A673 (cell line): ENCODE results near the gene CDH7. TPM values are rescaled to one million over a fixed set of nuclear protein-coding genes. Genes with fewer than 3 reads are reported as not detected.

Experiments
- BruUV-seq: library from RNA; stranded (reverse); fragments of 400-500 nt; replicated peaks from 2 replicates; lab custom pipeline; 2021; lab: Mats Ljungman, UMichigan
- CTCF ChIA-PET: fragments of 300-600 bp; sonication (Branson Sonifier 250); formaldehyde crosslinking; loops from one replicate; lab custom pipeline; 2022; ENCODE audit warnings: antibody characterized with exemption; lab: Charles Lee
- POLR2A ChIA-PET: fragments of 300-600 bp; sonication (Branson Sonifier 250); formaldehyde crosslinking; loops from one replicate; lab custom pipeline; 2022; ENCODE audit warnings: antibody characterized with exemption; ENCODE audit not compliant: low non-redundant PET; lab: Charles Lee
- DNase-seq: peaks from one replicate; pipeline ENCODE4 v3.0.0-alpha.2; 2015; ENCODE audit warnings: low spot score
- H3K27ac ChIP-seq: fragments of 200-600 bp; sonication (generic); 2 replicates; pipeline ENCODE4 v1.5.1; 2016; ENCODE audit warnings: mixed run types, low read depth, mild to moderate bottlenecking, mixed read lengths, antibody characterized with exemption, low read length; ENCODE audit not compliant: poor library complexity, severe bottlenecking
- H3K27me3 ChIP-seq: fragments of 200-600 bp; sonication (generic); replicated peaks from 2 replicates; pipeline ENCODE4 v1.6.1; 2017; ENCODE audit warnings: mixed run types, low read depth, mild to moderate bottlenecking, mixed read lengths, antibody characterized with exemption, low read length; ENCODE audit not compliant: insufficient read depth, poor library complexity
- H3K36me3 ChIP-seq: fragments of 200-600 bp; sonication (generic); 2 replicates; pipeline ENCODE4 v1.6.1; 2016; ENCODE audit warnings: mixed run types, mild to moderate bottlenecking, mixed read lengths, antibody characterized with exemption, low read length; ENCODE audit not compliant: insufficient read depth, poor library complexity, severe bottlenecking
- H3K4me1 ChIP-seq: fragments of 200-600 bp; sonication (generic); 2 replicates; pipeline ENCODE4 v1.6.1; 2017; ENCODE audit warnings: mixed run types, mild to moderate bottlenecking, mixed read lengths, antibody characterized with exemption, low read length; ENCODE audit not compliant: insufficient read depth, poor library complexity, severe bottlenecking
- H3K4me3 ChIP-seq: fragments of 200-600 bp; sonication (generic); 2 replicates; pipeline ENCODE4 v1.5.1; 2016; ENCODE audit warnings: low read depth, mixed run types, mild to moderate bottlenecking, mixed read lengths, low read length; ENCODE audit not compliant: poor library complexity, severe bottlenecking
- H3K9me3 ChIP-seq: fragments of 200-600 bp; sonication (generic); 2 replicates; pipeline ENCODE4 v1.6.1; 2016; ENCODE audit warnings: mixed run types, low read depth, mild to moderate bottlenecking, mixed read lengths, antibody characterized with exemption, low read length; ENCODE audit not compliant: poor library complexity, severe bottlenecking
- EZH2 ChIP-seq: fragments of 200-600 bp; sonication (generic); IDR thresholded peaks from 2 replicates; pipeline ENCODE4 v1.6.1; 2017; ENCODE audit warnings: borderline replicate concordance, low read depth, mild to moderate bottlenecking, mixed read lengths, antibody characterized with exemption, low read length; ENCODE audit not compliant: poor library complexity, severe bottlenecking
- intact Hi-C: fragments of 100-400 bp; cut with micrococcal nuclease; formaldehyde crosslinking; loops from one replicate; pipeline ENCODE4 v1.10.0; 2022; ENCODE audit not compliant: unreplicated experiment
- total RNA-seq: library from RNA; stranded (reverse); gene quantifications from 2 replicates; pipeline ENCODE4 v1.2.3, GENCODE V29; 2021
- TF ChIP-seq, protein P1 (sequence below): fragments of 300-800, 200-600 bp; sonication (generic); conservative IDR thresholded peaks from 2 replicates; pipeline ENCODE4 v1.5.1; 2017; ENCODE audit warnings: low read depth, mild to moderate bottlenecking, antibody characterized with exemption, low read length, moderate library complexity, mixed read lengths

CDH7 gene
- total RNA-seq, 1 experiment from 2014 or later, result 2.1 TPM

DNA sequence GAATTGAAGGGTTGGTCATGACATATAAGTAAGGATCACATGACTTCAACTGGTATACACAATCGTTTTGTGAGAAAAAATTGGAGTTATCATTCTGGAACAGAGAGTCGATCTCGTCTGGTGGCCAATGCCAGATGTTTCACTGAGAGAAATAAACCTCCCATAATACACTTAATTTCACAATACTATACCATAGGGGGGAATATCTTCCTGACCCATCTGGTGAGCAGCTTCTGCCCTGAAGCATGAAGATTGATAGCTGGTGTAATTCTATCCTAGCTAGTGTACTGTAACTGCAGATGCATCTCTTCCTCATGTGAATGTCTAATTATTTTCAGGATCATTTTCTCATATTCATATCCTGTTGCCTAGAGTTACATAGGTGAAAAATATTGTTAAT lies 15.7 kb upstream of the CDH7 start:
- TF ChIP-seq, protein P1, sequence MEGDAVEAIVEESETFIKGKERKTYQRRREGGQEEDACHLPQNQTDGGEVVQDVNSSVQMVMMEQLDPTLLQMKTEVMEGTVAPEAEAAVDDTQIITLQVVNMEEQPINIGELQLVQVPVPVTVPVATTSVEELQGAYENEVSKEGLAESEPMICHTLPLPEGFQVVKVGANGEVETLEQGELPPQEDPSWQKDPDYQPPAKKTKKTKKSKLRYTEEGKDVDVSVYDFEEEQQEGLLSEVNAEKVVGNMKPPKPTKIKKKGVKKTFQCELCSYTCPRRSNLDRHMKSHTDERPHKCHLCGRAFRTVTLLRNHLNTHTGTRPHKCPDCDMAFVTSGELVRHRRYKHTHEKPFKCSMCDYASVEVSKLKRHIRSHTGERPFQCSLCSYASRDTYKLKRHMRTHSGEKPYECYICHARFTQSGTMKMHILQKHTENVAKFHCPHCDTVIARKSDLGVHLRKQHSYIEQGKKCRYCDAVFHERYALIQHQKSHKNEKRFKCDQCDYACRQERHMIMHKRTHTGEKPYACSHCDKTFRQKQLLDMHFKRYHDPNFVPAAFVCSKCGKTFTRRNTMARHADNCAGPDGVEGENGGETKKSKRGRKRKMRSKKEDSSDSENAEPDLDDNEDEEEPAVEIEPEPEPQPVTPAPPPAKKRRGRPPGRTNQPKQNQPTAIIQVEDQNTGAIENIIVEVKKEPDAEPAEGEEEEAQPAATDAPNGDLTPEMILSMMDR, result no peak
- TF ChIP-seq EZH2, result no peak
- Histone ChIP-seq H3K36me3 (no peaks in the 10 kb centered on the region), H3K4me1 (no peaks in the 10 kb centered on the region), H3K27me3 (no peaks in the 10 kb centered on the region), H3K4me3 (no peak overlapping the region), H3K27ac (no peak overlapping the region), H3K9me3 (no peaks in the 10 kb centered on the region)
- DNase-seq, result no peak
- intact Hi-C loops, result no loop called here
- ChIA-PET CTCF (no interaction called here), POLR2A (no interaction called here)
- BruUV-seq, result no TSS peak

- Histone ChIP-seq H3K9me3 (no peaks in the 10 kb centered on the region), H3K27ac (no peak overlapping the region), H3K27me3 (no peaks in the 10 kb centered on the region), H3K4me1 (no peaks in the 10 kb centered on the region), H3K36me3 (no peaks in the 10 kb centered on the region), H3K4me3 (no peak overlapping the region)
- intact Hi-C loops, result no loop called here
- BruUV-seq, result no TSS peak
- ChIA-PET CTCF (interaction anchor here (0.7 kb wide), 1 partner anchor 1022 kb away, joined by 3 read pairs; no protein-coding TSS in a partner anchor), POLR2A (no interaction called here)
- TF ChIP-seq, protein P1, result no peak
- TF ChIP-seq EZH2, result no peak
- no peak for DNase-seq
Observed at GRCh38 chr18:65737471-65737955, 13.3 kb upstream of the CDH7 start.

- H3K9me3 ChIP-seq, result no peaks in the 10 kb centered on the region
- CTCF ChIA-PET, result no interaction called here
- intact Hi-C loops, result no loop called here
- DNase-seq, result no peak
- no peak overlapping the region for H3K4me3 ChIP-seq
- peaks cover 2% of the 10 kb centered on the region for H3K27me3 ChIP-seq
- POLR2A ChIA-PET, result no interaction called here
- BruUV-seq, result no TSS peak
- peaks cover 3% of the 10 kb centered on the region for H3K4me1 ChIP-seq
- H3K27ac ChIP-seq, result no peak overlapping the region
- TF ChIP-seq EZH2, result no peak
- TF ChIP-seq, protein P1, result no peak
- no peaks in the 10 kb centered on the region for H3K36me3 ChIP-seq
Observed at GRCh38 chr18:65746936-65747335, 3.9 kb upstream of the CDH7 start.
